Ectodermal cell (in vitro differentiated cells): ENCODE measurements around the gene RASSF8.

Experiments used
- H3K27ac ChIP-seq: 2 replicates; pipeline ENCODE4 v1.7.0; 2013; ENCODE audit warnings: mild to moderate bottlenecking, low read depth, low read length; ENCODE audit not compliant: insufficient read depth, poor library complexity, severe bottlenecking
- H3K27me3 ChIP-seq: 2 replicates; pipeline ENCODE4 v1.7.0; 2013; ENCODE audit warnings: mild to moderate bottlenecking, low read length; ENCODE audit not compliant: insufficient read depth, control insufficient read depth, poor library complexity, severe bottlenecking
- H3K36me3 ChIP-seq: one replicate; pipeline ENCODE4 v1.7.0; 2013; ENCODE audit warnings: low read length; ENCODE audit not compliant: control insufficient read depth, insufficient read depth
- H3K4me1 ChIP-seq: one replicate; pipeline ENCODE4 v1.7.0; 2013; ENCODE audit warnings: low read length; ENCODE audit not compliant: control insufficient read depth, insufficient read depth
- H3K4me3 ChIP-seq: 2 replicates; pipeline ENCODE4 v1.7.0; 2013; ENCODE audit warnings: low read depth, low read length, control low read depth; ENCODE audit not compliant: insufficient read depth
- H3K9me3 ChIP-seq: 2 replicates; pipeline ENCODE4 v1.7.0; 2013; ENCODE audit warnings: mild to moderate bottlenecking, low read length, moderate library complexity; ENCODE audit not compliant: control insufficient read depth

Gene RASSF8

DNA sequence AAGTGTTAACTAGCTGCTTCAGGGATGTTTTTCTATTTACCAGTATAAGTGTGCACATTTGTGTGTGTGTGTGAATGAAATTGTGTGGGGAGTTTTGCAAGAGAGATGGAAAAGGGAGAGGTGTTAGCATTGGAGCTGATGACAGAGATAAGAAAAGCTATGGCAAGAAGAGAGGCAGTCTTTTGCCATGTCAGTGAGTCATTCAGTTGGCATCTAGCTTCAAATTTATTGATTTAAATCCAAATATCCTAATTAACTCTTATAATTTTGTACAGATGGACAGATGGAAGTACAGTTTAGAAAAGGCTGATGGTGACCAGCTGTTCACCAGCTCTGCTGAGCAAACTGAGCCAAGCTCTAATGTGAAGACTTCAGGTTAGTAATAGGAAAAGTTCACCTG, 169.7 kb downstream of the RASSF8 start:
- Histone ChIP-seq H3K9me3 (no peaks in the 10 kb centered on the region), H3K4me3 (no peak overlapping the region), H3K27ac (no peak overlapping the region), H3K27me3 (peaks cover 80% of the 10 kb centered on the region), H3K4me1 (peaks cover 18% of the 10 kb centered on the region), H3K36me3 (no peaks in the 10 kb centered on the region)
